Measurements from ENCODE around the gene CCDC171.

The CCDC171 gene

DNA sequence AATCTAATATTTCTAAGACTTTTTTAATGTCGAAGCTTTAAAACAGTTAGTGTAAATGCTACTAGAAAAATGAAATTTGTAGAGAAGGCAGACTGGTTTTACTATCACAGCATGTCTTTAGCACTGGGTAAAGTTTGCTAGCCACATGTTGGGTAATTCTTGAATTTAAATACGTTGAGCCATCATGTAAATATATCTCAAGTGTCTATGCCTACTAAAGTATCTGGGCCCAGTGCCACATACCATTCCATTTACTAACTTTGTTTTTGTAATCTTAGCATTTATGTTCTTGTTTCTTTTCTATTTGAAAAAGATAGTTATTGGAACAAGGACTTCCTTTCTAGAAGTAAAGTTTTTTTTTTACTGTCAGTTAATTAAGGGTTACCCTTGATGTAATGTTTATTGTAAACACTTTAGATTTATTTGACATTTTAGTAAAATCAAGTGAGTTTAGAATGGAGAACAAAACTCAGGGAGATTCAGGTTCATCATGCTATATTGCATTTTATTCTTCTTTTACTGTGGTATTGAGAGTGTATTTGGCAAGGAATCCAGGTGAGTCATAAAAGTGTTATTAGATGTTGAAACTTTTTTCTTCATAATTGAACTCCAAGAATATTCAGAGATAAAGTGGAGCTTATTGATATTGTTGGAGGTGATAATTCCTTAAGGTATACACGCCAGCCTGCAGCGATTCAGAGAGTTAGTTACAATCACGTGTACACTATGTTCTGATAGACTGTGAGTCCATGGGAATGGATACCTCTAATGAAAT lies 182.4 kb downstream of the CCDC171 start:
- Mint-ChIP-seq H3K9me3 (no peaks in the 10 kb centered on the region), H3K4me1 (ENCODE audit: low read depth) (no peaks in the 10 kb centered on the region), H3K4me3 (no peak overlapping the region), H3K36me3 (ENCODE audit: low read depth) (no peaks in the 10 kb centered on the region), H3K27me3 (ENCODE audit: low read depth) (no peaks in the 10 kb centered on the region), H3K27ac (no peak overlapping the region)
- DNase-seq (ENCODE audit: low spot score), result no peak

DNA sequence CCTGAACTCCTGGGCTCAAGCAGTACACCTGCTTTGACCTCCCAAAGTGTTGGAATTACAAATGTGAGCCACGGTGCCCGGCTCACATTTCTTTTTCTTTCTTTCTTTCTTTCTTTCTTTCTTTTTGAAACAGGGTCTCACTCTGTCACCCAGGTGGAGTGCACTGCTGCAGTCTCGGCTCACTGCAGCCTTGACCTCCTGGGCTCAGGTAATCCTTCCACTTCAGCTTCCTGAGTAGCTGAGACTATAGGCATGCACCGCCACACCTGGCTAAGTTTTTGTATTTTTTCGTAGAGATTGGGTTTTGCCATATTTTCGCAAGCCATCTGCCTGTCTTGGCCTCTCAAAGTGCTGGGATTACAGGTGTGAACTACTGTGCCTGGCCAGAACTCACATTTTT lies 183.7 kb downstream of the CCDC171 start:
- Mint-ChIP-seq H3K9me3 (no peaks in the 10 kb centered on the region), H3K27ac (no peak overlapping the region), H3K4me3 (no peak overlapping the region), H3K4me1 (ENCODE audit: low read depth) (no peaks in the 10 kb centered on the region), H3K36me3 (ENCODE audit: low read depth) (no peaks in the 10 kb centered on the region), H3K27me3 (ENCODE audit: low read depth) (no peaks in the 10 kb centered on the region)
- no peak for DNase-seq (ENCODE audit: low spot score)

DNA sequence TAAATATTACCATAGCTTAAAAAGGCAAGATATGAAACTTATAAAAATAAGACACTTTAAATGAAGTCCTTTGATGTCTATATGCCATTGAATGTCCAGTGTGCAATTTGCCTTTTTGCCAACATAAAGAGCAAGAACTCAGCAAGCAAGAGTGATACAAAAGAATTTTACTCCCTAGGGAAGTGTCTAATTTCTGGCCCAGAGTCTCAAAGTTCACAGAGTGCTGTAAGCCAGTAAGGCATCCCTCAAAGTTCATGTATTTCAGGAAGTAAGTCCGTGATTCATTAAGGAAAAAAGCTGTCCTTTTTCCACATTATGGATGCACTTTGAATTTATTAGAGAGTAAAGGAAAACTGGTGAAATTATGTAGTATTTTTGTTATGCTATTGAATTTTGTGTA lies 185.2 kb downstream of the CCDC171 start:
- Mint-ChIP-seq H3K27ac (no peak overlapping the region), H3K27me3 (ENCODE audit: low read depth) (no peaks in the 10 kb centered on the region), H3K4me3 (no peak overlapping the region), H3K36me3 (ENCODE audit: low read depth) (no peaks in the 10 kb centered on the region), H3K4me1 (ENCODE audit: low read depth) (no peaks in the 10 kb centered on the region), H3K9me3 (no peaks in the 10 kb centered on the region)
- DNase-seq (ENCODE audit: low spot score), result no peak

DNA sequence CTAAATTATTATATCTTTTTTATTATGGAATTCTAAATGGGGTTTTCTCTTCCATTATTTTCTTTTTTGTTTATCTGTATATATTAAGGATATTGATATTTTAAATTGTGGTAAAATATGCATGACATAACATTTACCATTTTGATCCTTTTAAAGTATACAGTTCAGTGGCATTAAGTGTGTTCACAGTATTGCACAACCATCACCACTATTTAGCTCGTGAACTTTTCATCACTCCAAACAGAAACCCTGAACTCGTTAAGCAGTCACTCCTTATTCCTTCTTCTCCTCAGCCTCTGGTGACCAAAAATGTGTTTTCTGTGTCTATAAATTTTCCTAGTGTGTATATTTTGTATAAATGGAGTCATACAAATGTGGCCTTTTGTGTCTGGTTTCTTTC lies 188.2 kb downstream of the CCDC171 start:
- Mint-ChIP-seq H3K4me1 (ENCODE audit: low read depth) (no peaks in the 10 kb centered on the region), H3K27ac (no peak overlapping the region)

DNA sequence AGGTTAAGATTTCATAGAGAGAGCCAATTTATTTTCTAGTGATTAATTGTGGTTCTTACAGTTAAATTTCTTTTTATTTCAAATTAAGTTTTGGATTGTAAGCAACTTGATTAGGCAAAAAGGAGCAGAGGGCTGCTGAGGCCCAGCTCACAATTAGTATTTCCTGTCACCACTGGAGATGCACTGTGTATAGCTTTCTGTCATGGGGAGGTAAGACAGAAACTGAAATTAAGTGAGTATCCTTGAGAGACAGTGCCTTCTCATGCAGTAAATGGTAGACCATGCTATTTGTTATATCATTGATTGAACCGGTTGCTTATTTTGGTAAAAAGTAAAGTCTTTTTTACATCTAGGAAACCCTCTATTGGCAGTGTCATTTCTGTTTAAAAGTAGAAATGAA lies 190.7 kb downstream of the CCDC171 start:
- H3K4me1 Mint-ChIP-seq (ENCODE audit: low read depth), result no peaks in the 10 kb centered on the region
- no peak for DNase-seq (ENCODE audit: low spot score)
- no peaks in the 10 kb centered on the region for H3K9me3 Mint-ChIP-seq
- H3K36me3 Mint-ChIP-seq (ENCODE audit: low read depth), result no peaks in the 10 kb centered on the region
- no peaks in the 10 kb centered on the region for H3K27me3 Mint-ChIP-seq (ENCODE audit: low read depth)
- H3K4me3 Mint-ChIP-seq, result no peak overlapping the region
- H3K27ac Mint-ChIP-seq, result no peak overlapping the region

More for the DNA sequence above, 188.2 kb downstream of the CCDC171 start:
- no peaks in the 10 kb centered on the region for H3K27me3 Mint-ChIP-seq (ENCODE audit: low read depth)
- H3K36me3 Mint-ChIP-seq (ENCODE audit: low read depth), result no peaks in the 10 kb centered on the region
- no peak for DNase-seq (ENCODE audit: low spot score)
- no peaks in the 10 kb centered on the region for H3K9me3 Mint-ChIP-seq
- H3K4me3 Mint-ChIP-seq, result no peak overlapping the region

DNA sequence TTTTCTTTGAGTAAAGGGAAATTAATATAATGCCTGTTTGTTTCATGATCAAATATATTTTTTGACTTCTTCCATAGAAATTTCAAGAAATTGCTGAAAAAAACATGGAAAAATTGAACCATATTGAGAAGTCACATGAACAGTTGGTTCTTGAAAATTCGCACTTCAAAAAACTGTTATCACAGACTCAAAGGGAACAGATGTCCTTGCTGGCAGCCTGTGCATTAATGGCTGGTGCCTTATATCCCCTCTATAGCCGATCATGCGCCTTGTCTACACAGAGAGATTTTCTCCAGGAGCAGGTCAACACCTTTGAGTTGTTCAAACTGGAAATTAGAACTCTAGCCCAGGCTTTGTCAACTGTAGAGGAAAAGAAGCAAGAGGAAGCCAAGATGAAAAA lies 191.4 kb downstream of the CCDC171 start:
- H3K4me1 Mint-ChIP-seq (ENCODE audit: low read depth), result no peaks in the 10 kb centered on the region
- no peaks in the 10 kb centered on the region for H3K9me3 Mint-ChIP-seq
- H3K27me3 Mint-ChIP-seq (ENCODE audit: low read depth), result no peaks in the 10 kb centered on the region
- H3K4me3 Mint-ChIP-seq, result no peak overlapping the region
- no peaks in the 10 kb centered on the region for H3K36me3 Mint-ChIP-seq (ENCODE audit: low read depth)
- no peak overlapping the region for H3K27ac Mint-ChIP-seq
- DNase-seq (ENCODE audit: low spot score), result no peak

DNA sequence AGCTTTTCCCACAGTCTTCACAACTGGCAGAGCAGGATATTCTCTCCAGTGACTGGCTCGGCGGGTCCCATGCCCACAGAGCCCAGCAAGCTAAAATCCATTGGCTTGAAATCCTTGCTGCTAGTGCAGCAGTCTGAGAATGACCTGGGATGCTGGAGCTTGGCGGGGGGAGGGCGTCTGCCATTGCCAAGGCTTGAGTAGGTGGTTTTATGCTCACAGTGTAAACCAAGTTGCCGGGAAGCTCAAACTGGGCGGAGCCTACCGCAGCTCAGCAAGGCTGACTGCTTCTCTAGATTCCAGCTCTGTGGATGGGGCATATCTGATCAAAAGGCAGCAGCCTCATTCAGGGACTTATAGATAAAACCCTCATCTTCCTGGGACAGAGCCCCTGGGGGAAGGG lies 194.1 kb downstream of the CCDC171 start:
- no peaks in the 10 kb centered on the region for H3K4me1 Mint-ChIP-seq (ENCODE audit: low read depth)
- no peaks in the 10 kb centered on the region for H3K9me3 Mint-ChIP-seq
- no peak overlapping the region for H3K4me3 Mint-ChIP-seq
- no peaks in the 10 kb centered on the region for H3K27me3 Mint-ChIP-seq (ENCODE audit: low read depth)
- no peak overlapping the region for H3K27ac Mint-ChIP-seq
- DNase-seq (ENCODE audit: low spot score), result no peak
- no peaks in the 10 kb centered on the region for H3K36me3 Mint-ChIP-seq (ENCODE audit: low read depth)

DNA sequence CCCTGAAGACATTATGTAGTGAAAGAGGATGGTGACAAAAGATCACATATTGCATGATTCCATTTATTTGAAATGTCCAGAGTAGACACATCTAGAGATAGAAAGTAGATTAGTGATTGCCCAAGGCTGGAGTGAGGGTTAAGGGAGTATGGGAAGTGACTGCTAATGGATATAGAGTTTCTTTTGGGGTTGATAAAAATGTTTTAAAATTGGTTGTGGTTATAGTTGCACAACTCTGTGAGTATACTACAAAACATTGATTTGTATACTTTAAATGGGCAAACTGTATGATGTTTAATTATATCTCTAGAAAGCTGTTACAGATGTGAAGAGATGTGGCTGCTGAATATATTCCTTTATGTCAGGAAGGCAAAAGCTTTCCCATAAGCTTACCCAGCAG lies 202.8 kb downstream of the CCDC171 start:
- Mint-ChIP-seq H3K9me3 (no peaks in the 10 kb centered on the region), H3K4me1 (ENCODE audit: low read depth) (no peaks in the 10 kb centered on the region), H3K36me3 (ENCODE audit: low read depth) (no peaks in the 10 kb centered on the region), H3K4me3 (no peak overlapping the region), H3K27ac (no peak overlapping the region), H3K27me3 (ENCODE audit: low read depth) (no peaks in the 10 kb centered on the region)
- DNase-seq (ENCODE audit: low spot score), result no peak

DNA sequence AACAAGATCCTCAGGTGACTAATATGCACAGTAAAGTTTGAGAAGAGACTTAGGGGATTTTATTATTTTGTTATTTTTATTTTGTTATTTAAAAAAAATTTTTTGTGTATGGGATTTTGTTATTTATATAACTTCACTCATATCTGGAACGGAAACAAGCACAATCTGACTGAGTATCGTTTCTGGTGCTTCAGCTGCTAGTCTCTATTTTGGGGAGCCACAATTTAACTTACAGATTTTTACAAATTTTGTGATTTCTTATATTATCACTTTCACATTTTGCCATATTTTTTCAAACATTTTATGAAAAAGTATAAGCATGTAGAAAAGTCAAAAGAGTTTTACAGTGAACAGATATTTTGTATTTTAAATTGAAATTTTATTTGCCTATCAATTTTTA lies 208.7 kb downstream of the CCDC171 start:
- H3K4me3 Mint-ChIP-seq, result no peak overlapping the region
- H3K9me3 Mint-ChIP-seq, result no peaks in the 10 kb centered on the region

DNA sequence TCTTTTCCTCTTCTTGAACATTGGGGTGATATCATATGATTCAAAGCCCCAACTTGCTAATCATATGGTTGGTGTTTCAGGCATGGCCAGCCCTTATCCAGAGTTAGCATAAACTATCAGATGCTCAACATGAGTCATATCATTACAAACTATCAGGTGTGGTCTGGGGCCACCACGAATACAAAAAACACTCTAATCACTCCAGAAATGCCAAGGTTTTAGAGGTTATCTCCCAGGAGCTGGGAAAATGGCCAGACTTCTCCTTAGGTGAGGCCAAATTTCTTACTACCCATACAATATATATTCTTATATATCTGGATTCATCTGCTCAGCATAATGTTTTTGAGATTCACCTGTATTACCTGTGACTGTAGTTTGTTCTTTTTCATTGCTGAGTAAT lies 210.5 kb downstream of the CCDC171 start:
- DNase-seq (ENCODE audit: low spot score), result no peak
- Mint-ChIP-seq H3K4me3 (no peak overlapping the region), H3K27me3 (ENCODE audit: low read depth) (no peaks in the 10 kb centered on the region), H3K27ac (no peak overlapping the region), H3K36me3 (ENCODE audit: low read depth) (no peaks in the 10 kb centered on the region), H3K4me1 (ENCODE audit: low read depth) (no peaks in the 10 kb centered on the region), H3K9me3 (no peaks in the 10 kb centered on the region)

More for the DNA sequence above, 208.7 kb downstream of the CCDC171 start:
- no peaks in the 10 kb centered on the region for H3K36me3 Mint-ChIP-seq (ENCODE audit: low read depth)
- no peaks in the 10 kb centered on the region for H3K4me1 Mint-ChIP-seq (ENCODE audit: low read depth)
- no peaks in the 10 kb centered on the region for H3K27me3 Mint-ChIP-seq (ENCODE audit: low read depth)
- no peak overlapping the region for H3K27ac Mint-ChIP-seq
- no peak for DNase-seq (ENCODE audit: low spot score)

DNA sequence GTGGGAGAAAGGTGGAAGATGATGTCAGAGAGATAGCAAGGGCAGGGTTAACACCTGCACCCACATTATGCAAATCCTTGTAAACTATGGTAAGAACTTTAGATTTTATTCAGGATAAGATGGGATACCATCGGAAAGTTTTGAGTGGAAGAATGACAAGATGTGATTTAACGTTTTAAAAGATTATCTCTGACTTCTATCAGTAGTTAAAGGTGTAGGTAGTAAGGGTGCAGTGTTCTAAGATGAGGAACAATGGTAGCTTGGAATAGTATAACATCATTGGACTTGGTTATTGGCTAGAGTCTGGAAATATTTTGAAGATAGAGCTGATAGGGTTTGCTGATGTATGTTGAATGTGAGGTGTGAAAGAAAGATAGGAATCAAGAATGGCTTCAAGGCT lies 211.3 kb downstream of the CCDC171 start:
- Mint-ChIP-seq H3K36me3 (ENCODE audit: low read depth) (no peaks in the 10 kb centered on the region), H3K27me3 (ENCODE audit: low read depth) (no peaks in the 10 kb centered on the region)

DNA sequence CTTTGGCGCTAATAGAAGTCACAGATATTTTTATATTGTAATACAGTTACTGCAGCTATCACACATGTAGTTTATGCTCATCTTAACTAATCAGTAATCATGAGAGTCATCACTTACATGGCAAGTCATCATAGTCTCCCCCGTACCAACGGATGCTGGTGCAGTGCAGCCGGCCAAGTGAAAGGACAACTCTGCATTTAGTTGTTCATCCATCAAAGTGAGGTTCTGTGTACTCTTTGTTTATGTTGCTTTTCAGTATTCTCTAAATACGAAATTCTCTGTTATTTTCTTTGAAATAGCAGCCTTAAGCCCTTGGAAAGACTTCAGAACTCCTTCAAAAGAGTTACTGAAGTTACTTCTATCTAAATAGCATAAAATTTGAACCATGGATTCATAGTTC lies 216.7 kb downstream of the CCDC171 start:
- Mint-ChIP-seq H3K36me3 (ENCODE audit: low read depth) (no peaks in the 10 kb centered on the region), H3K27ac (no peak overlapping the region), H3K9me3 (no peaks in the 10 kb centered on the region), H3K4me3 (no peak overlapping the region), H3K4me1 (ENCODE audit: low read depth) (no peaks in the 10 kb centered on the region), H3K27me3 (ENCODE audit: low read depth) (no peaks in the 10 kb centered on the region)
- no peak for DNase-seq (ENCODE audit: low spot score)

More for the DNA sequence above, 211.3 kb downstream of the CCDC171 start:
- Mint-ChIP-seq H3K9me3 (no peaks in the 10 kb centered on the region), H3K4me3 (no peak overlapping the region), H3K4me1 (ENCODE audit: low read depth) (no peaks in the 10 kb centered on the region), H3K27ac (no peak overlapping the region)
- DNase-seq (ENCODE audit: low spot score), result no peak

DNA sequence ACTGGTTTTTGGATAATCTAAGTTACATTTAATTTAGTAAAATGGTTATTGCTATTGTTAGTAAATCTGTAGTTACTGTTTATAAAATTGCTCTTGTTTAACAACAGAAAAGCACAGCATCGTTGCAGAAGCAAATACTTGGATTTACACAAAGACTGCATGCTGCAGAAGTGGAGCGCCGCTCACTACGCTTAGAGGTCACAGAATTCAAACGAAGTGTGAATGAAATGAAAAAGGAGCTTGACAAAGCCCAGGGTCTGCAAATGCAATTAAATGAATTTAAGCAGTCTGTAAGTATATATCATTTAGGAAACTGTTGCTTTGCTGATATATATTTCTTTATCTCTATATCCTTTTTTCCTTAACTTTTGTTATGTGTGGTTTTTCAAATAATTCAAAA lies 226.0 kb downstream of the CCDC171 start:
- Mint-ChIP-seq H3K27me3 (ENCODE audit: low read depth) (no peaks in the 10 kb centered on the region), H3K4me3 (no peak overlapping the region), H3K27ac (no peak overlapping the region), H3K9me3 (no peaks in the 10 kb centered on the region), H3K36me3 (ENCODE audit: low read depth) (no peaks in the 10 kb centered on the region), H3K4me1 (ENCODE audit: low read depth) (no peaks in the 10 kb centered on the region)
- DNase-seq (ENCODE audit: low spot score), result no peak

DNA sequence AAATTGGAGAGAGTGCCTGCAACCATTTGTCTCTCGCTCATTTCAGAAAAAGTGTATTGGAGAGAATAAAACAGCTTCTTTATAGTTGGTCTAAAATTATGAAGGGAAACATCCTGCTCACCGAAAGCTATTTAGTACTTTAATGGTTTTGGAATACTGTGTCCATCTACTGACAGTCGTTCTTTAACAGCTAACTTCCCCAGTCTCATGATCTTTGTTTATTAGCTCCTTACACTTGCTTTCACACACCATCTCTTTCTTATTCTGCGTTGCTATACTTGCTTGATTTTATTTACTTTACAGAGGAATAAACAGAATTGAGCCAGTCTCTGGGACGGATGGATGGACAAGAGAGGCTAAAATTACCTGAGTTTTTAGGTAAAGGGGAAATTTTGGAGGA lies 229.3 kb downstream of the CCDC171 start:
- Mint-ChIP-seq H3K4me1 (ENCODE audit: low read depth) (no peaks in the 10 kb centered on the region), H3K27ac (no peak overlapping the region), H3K27me3 (ENCODE audit: low read depth) (no peaks in the 10 kb centered on the region), H3K9me3 (no peaks in the 10 kb centered on the region), H3K36me3 (ENCODE audit: low read depth) (no peaks in the 10 kb centered on the region), H3K4me3 (no peak overlapping the region)
- no peak for DNase-seq (ENCODE audit: low spot score)

DNA sequence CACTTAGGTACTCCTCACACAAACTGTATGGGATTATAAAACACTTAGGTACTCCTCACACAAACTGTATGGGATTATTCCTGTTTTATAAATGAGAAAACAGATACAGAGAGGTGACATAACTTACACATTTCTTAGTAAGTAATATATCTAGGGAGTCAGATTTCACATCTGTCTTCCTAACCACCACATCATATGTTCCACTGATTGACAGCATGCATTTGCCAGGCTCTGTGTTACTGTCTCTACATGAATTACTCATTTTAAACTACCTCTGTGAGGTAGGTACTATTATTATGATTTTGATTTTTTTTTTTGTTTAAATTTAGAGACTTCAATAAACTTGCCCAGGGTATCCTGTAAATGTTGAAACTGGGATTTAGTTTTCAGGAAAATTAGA lies 232.7 kb downstream of the CCDC171 start:
- no peaks in the 10 kb centered on the region for H3K4me1 Mint-ChIP-seq (ENCODE audit: low read depth)
- H3K4me3 Mint-ChIP-seq, result no peak overlapping the region
- no peaks in the 10 kb centered on the region for H3K9me3 Mint-ChIP-seq
- DNase-seq (ENCODE audit: low spot score), result no peak
- no peaks in the 10 kb centered on the region for H3K36me3 Mint-ChIP-seq (ENCODE audit: low read depth)
- no peaks in the 10 kb centered on the region for H3K27me3 Mint-ChIP-seq (ENCODE audit: low read depth)
- H3K27ac Mint-ChIP-seq, result no peak overlapping the region
